Midbrain (tissue), 1 donor: ENCODE measurements around the gene USP53.
"Not testable (repeated sequence)": the region's sequence is repeated elsewhere in the genome, so short reads cannot be mapped to it uniquely, and the experiment has no call there.

Experiments
- DNase-seq: peaks from one replicate; lab custom pipeline; 2025; lab: John Stamatoyannopoulos, UW

Gene USP53

DNA sequence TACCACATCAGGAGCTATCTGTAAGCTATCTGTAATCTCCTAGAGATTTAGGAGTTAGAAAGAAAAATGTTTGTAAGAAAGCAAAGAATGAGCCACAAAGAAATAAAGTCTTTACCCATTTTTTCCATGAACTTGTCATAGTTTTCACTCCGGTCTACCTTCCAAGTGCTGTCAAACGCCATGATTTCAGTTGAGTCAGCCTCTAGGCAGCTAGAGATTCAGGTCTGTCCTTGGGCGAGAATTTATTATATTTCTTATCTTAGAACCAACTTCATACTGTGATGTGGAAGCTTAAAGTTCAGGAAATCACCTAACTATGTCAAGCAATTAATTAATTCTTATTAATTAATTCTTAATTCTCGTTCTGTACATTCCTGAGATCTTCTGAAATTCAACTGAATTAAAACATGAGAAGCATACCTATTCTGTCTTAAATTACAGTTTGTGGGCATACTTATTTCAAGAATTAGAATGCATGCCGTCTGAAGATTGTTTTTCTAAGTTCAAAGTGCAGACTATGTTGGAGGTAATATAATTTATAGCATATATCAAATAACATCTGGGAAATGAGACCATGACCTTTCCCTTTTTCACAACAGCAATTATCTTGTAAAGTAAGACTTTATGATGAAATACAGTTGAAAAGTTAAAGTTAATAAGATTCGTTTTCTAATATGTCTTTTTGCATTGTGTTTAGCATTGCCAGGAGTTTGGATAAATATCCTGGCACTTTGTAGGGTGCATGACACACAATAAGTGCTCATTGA lies 109.6 kb downstream of the USP53 start, which contains the start of gene FABP2:
FABP2 (minus strand) TSS at position 218 of the 767 bp plus-strand sequence; CDS start at position 182, 36 bp downstream.
- no peak for DNase-seq

DNA sequence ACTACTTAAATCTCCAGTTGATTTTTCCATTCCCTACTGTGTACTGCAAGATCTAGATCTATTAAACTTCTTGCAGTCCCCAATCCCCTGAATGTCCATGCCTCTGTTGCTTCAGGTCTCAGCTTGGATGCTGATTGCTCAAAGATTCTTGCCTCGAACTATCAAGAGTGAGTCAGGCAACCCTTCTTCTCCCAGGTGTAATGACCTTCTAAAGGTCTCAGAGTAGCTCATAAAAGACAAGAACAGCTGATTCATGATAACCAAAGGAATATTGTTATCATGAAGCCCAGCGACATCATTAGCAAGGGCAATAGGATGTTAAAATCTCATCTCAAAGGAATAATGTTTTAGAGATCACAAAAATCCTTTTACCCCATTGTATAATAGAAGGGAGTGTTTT lies 116.2 kb downstream of the USP53 start:
- no peak for DNase-seq

DNA sequence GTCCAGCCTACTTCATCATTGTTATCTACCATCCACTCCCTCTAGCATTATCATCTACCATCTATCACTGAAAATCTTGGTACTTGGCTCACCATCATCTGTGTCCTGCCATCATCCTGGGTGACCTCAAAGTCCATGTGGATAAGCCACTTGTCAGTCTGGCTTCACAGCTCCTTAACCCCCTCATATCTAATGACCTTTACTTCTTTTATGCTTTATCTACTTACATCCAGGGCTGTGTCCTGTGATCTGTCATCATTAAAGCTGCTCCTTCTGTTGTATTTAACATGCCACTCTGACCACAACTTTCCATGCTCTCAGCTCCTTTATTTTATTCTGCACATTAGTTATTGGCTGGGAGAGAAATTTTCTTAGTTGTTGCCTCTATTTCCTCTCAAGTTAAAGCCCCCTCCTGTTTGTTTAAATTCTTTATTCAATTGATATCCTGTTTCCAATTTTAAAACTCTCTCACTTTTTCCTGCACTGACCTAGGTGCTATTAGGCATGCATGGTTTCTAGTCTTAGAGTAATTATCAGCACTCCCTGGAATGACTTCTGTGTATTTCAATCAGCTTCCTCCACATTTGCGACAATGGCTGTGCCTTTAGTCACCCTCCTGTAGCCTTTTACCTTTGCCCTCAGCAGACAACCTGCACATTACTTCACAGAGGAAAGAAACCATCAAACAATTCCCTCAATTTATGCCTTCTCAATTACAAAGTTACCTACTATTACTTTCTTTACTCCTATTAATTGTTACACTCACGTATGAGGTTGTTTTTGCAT lies 117.5 kb downstream of the USP53 start:
- DNase-seq = no peak

GRCh38 chr4:119336332-119336979 lies 123.9 kb downstream of the USP53 start:
- DNase-seq = not testable (repeated sequence)

DNA sequence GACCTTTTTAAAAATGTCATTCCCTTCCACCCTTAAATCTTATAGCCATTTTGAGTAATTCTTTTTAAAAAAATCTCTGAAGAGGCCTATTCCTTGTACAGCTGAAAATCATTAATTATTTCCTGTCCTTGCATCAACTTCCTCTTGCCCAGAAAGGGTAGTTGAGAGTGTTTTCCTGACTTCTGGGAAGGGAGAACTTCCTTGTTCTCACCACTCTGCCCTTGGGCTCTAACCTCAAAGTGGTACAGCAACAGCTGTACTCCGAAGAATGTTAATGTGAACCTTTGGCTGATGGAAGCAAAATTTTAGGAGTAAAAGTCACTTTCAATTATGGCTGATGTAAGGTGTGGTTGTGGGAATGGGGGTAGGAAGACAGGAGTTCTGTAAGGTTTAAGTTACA lies 124.5 kb downstream of the USP53 start:
- DNase-seq = no peak

GRCh38 chr4:119339895-119340294 lies 127.4 kb downstream of the USP53 start:
- not testable (repeated sequence) for DNase-seq

DNA sequence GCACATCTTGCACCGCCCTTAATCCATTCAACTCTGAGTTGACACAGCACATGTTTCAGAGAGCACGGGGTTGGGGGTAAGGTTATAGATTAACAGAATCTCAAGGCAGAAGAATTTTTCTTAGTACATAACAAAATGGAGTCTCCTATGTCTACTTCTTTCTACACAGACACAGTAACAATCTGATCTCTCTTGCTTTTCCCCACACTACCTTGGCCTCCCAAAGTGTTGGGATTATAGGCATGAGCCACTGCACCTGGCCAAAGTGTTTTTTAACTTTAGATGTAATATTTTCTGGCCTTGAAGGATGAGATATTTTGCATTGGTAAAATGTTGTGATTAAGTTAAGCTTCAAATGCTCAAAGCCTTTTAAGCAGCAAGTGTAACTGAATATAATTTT lies 130.8 kb downstream of the USP53 start:
- DNase-seq = not testable (repeated sequence)
